Loucy (cell line): ENCODE results near the gene DENND4A.

Experiments used
- EZH2phosphoT487 ChIP-seq: fragments of 200-600 bp; IDR thresholded peaks from 2 replicates; pipeline ENCODE4 v1.6.1; 2018; ENCODE audit warnings: antibody characterized with exemption, mild to moderate bottlenecking, moderate library complexity, borderline replicate concordance
- TF ChIP-seq, protein P1 (sequence below): fragments of 200-600 bp; sonication (generic); conservative IDR thresholded peaks from 2 replicates; pipeline ENCODE4 v1.5.1; 2014; ENCODE audit warnings: mild to moderate bottlenecking, antibody characterized with exemption, low read length

DNA sequence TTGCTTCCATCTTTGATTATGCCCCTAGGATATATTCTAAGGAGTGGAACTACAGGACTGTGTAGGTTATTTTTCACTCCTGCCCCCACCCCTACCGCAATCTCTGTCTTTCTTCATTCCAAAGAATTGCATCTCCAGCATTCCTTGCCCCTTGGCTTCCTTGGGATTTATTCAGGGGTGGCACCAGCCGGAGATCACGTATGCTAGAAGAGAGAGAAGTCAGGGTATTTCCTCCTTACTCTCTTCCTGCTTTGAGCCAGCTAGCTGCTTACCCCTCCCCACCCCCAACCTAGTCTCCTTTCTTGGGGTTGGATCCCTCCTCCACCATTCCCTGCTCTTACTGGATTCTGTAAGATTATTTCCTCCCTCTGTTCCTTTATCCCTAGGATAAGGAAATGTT lies 35.0 kb upstream of the DENND4A start:
- TF ChIP-seq, protein P1, sequence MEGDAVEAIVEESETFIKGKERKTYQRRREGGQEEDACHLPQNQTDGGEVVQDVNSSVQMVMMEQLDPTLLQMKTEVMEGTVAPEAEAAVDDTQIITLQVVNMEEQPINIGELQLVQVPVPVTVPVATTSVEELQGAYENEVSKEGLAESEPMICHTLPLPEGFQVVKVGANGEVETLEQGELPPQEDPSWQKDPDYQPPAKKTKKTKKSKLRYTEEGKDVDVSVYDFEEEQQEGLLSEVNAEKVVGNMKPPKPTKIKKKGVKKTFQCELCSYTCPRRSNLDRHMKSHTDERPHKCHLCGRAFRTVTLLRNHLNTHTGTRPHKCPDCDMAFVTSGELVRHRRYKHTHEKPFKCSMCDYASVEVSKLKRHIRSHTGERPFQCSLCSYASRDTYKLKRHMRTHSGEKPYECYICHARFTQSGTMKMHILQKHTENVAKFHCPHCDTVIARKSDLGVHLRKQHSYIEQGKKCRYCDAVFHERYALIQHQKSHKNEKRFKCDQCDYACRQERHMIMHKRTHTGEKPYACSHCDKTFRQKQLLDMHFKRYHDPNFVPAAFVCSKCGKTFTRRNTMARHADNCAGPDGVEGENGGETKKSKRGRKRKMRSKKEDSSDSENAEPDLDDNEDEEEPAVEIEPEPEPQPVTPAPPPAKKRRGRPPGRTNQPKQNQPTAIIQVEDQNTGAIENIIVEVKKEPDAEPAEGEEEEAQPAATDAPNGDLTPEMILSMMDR, result no peak
- TF ChIP-seq EZH2phosphoT487, result no peak
